Measurements from ENCODE around the gene DBI. TPM values are rescaled to one million over a fixed set of nuclear protein-coding genes. Genes with fewer than 3 reads are reported as not detected.

Gene DBI
- total RNA-seq, 1 experiment from 2014 or later, result 253 TPM

DNA sequence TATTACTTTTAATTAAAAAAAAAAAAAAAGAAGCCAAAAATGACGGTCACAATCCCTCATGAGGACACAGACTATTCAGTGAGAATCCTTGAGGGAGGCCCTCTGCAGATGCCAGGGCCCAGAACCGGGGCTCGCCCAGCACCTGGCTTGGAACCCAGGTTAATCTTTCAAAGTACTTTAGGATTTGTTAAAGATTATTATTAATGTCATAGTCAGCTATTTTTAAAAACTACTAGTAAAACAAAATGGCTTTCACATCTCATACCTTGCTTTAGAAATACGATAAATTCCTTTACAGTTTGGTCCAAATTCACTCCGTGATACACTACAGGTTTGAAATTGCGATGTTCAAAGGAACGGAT is 27.2 kb upstream of the DBI start:
- no peak for TF ChIP-seq REST (IDR thresholded peaks at IDR 0.05; ENCODE audit: insufficient read depth in 1 of 2, low read depth in 2 of 2, low read length in 1 of 2)
- TF ChIP-seq, protein P1, sequence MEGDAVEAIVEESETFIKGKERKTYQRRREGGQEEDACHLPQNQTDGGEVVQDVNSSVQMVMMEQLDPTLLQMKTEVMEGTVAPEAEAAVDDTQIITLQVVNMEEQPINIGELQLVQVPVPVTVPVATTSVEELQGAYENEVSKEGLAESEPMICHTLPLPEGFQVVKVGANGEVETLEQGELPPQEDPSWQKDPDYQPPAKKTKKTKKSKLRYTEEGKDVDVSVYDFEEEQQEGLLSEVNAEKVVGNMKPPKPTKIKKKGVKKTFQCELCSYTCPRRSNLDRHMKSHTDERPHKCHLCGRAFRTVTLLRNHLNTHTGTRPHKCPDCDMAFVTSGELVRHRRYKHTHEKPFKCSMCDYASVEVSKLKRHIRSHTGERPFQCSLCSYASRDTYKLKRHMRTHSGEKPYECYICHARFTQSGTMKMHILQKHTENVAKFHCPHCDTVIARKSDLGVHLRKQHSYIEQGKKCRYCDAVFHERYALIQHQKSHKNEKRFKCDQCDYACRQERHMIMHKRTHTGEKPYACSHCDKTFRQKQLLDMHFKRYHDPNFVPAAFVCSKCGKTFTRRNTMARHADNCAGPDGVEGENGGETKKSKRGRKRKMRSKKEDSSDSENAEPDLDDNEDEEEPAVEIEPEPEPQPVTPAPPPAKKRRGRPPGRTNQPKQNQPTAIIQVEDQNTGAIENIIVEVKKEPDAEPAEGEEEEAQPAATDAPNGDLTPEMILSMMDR (IDR thresholded peaks at IDR 0.05), result no peak
- TF ChIP-seq POLR2AphosphoS5 (IDR thresholded peaks at IDR 0.05; ENCODE audit: low read depth, low read length), result no peak
- TF ChIP-seq TCF7L2 (IDR thresholded peaks at IDR 0.05; ENCODE audit: low read depth, low read length), result no peak
- no peak for TF ChIP-seq SIN3A (IDR thresholded peaks at IDR 0.05; ENCODE audit: borderline replicate concordance, insufficient read depth, low read depth, low read length)
- H3K27me3 ChIP-seq (ENCODE audit: control insufficient read depth, insufficient read depth, low read length), result no peaks in the 10 kb centered on the region
- H3K9me3 ChIP-seq (ENCODE audit: control insufficient read depth, insufficient read depth, low read depth, low read length), result no peaks in the 10 kb centered on the region
- no peak overlapping the region for H3K4me3 ChIP-seq (ENCODE audit: low read depth in 2 of 2, low read length in 2 of 2)
- H3K4me1 ChIP-seq (ENCODE audit: control insufficient read depth, insufficient read depth, low read length), result no peaks in the 10 kb centered on the region
- ATAC-seq, result no peak
- H3K27ac ChIP-seq (ENCODE audit: low read length), result no peak overlapping the region
- in situ Hi-C loops (cut with HindIII; ENCODE audit: low pct_unique_long_range_greater_than_20kb, low sequenced_read_pairs) (no loop called here), intact Hi-C loops (cut with micrococcal nuclease; ENCODE audit: unreplicated experiment) (no loop called here)
- no peaks in the 10 kb centered on the region for H3K36me3 ChIP-seq (ENCODE audit: control insufficient read depth, insufficient read depth, low read length)
- ChIA-PET CTCF (no interaction called here), POLR2A (no interaction called here)
- no TSS peak for BruUV-seq (replicated peaks)
- DNase-seq (ENCODE audit: low read depth, low spot score), result no peak

GRCh38 chr2:119341684-119342083 is 25.1 kb upstream of the DBI start:
- no peaks in the 10 kb centered on the region for H3K4me1 ChIP-seq (ENCODE audit: control insufficient read depth, insufficient read depth, low read length)
- in situ Hi-C loops (cut with HindIII; ENCODE audit: low pct_unique_long_range_greater_than_20kb, low sequenced_read_pairs), result no loop called here
- intact Hi-C loops (cut with micrococcal nuclease; ENCODE audit: unreplicated experiment), result no loop called here
- H3K4me3 ChIP-seq (ENCODE audit: low read depth in 2 of 2, low read length in 2 of 2), result no peak overlapping the region
- no peaks in the 10 kb centered on the region for H3K9me3 ChIP-seq (ENCODE audit: control insufficient read depth, insufficient read depth, low read depth, low read length)
- H3K27me3 ChIP-seq (ENCODE audit: control insufficient read depth, insufficient read depth, low read length), result no peaks in the 10 kb centered on the region
- no peaks in the 10 kb centered on the region for H3K36me3 ChIP-seq (ENCODE audit: control insufficient read depth, insufficient read depth, low read length)
- POLR2A ChIA-PET, result no interaction called here
- CTCF ChIA-PET, result no interaction called here
- no peak for DNase-seq (ENCODE audit: low read depth, low spot score)
- no peak for ATAC-seq
- no TSS peak for BruUV-seq (replicated peaks)
- no peak overlapping the region for H3K27ac ChIP-seq (ENCODE audit: low read length)
- TF ChIP-seq, protein P1 (IDR thresholded peaks at IDR 0.05), result no peak
- TF ChIP-seq SIN3A (IDR thresholded peaks at IDR 0.05; ENCODE audit: borderline replicate concordance, insufficient read depth, low read depth, low read length), result no peak
- TF ChIP-seq POLR2AphosphoS5 (IDR thresholded peaks at IDR 0.05; ENCODE audit: low read depth, low read length), result no peak
- TF ChIP-seq REST (IDR thresholded peaks at IDR 0.05; ENCODE audit: insufficient read depth in 1 of 2, low read depth in 2 of 2, low read length in 1 of 2), result no peak
- no peak for TF ChIP-seq TCF7L2 (IDR thresholded peaks at IDR 0.05; ENCODE audit: low read depth, low read length)
